Endothelial cell of umbilical vein (primary cell): ENCODE results near the gene MDN1. TPM values are rescaled to one million over a fixed set of nuclear protein-coding genes. Genes with fewer than 3 reads are reported as not detected.

Source experiments
- BruUV-seq: library from RNA; stranded (reverse); fragments of 400-500 nt; replicated peaks from 2 replicates; lab custom pipeline; 2021; lab: Mats Ljungman, UMichigan
- CTCF ChIA-PET: fragments of 300-600, 350-600 bp; sonication (Branson Sonifier 250); formaldehyde crosslinking; loops from one replicate; lab custom pipeline; 2021; ENCODE audit warnings: antibody characterized with exemption, inconsistent platforms; lab: Charles Lee
- POLR2A ChIA-PET: fragments of 300-600, 350-600 bp; sonication (Branson Sonifier 250); formaldehyde crosslinking; loops from one replicate; lab custom pipeline; 2021; ENCODE audit warnings: antibody characterized with exemption, inconsistent platforms; lab: Charles Lee
- DNase-seq: peaks from one replicate; pipeline ENCODE4 v3.0.0-alpha.2; 2011; ENCODE audit warnings: low read depth, low spot score
- FAIRE-seq: peaks from 2 replicates; lab custom pipeline; 2011; peaks lifted over from hg19 to GRCh38; lab: Jason Lieb, UNC
- H2AFZ ChIP-seq: 2 replicates; pipeline ENCODE4 v1.6.0; 2012; ENCODE audit warnings: low read depth, low read length, control low read depth, inconsistent platforms
- H3K27ac ChIP-seq: 2 replicates; pipeline ENCODE4 v1.5.1; 2011; ENCODE audit warnings: low read depth, mild to moderate bottlenecking, control low read depth, low read length, moderate library complexity; ENCODE audit not compliant: insufficient read depth
- H3K27me3 ChIP-seq, 2 experiments: 2 replicates each; pipeline versions ENCODE4 v1.6.0 to v1.6.1; 2011; ENCODE audit warnings: low read length in 2 of 2, mixed read lengths in 1 of 2; ENCODE audit not compliant: control insufficient read depth in 2 of 2, insufficient read depth in 2 of 2
- H3K36me3 ChIP-seq, 2 experiments: 2 replicates in 1 of 2; 3 replicates in 1 of 2; pipeline ENCODE4 v1.5.1; 2011; ENCODE audit warnings: low read length in 2 of 2, mild to moderate bottlenecking in 1 of 2, moderate library complexity in 1 of 2; ENCODE audit not compliant: control insufficient read depth in 2 of 2, insufficient read depth in 2 of 2; ENCODE audit errors: extremely low read depth in 1 of 2
- H3K4me1 ChIP-seq: 3 replicates; pipeline ENCODE4 v1.5.1; 2011; ENCODE audit warnings: mild to moderate bottlenecking, low read length; ENCODE audit not compliant: control insufficient read depth, insufficient read depth; ENCODE audit errors: extremely low read depth
- H3K4me2 ChIP-seq: 2 replicates; pipeline ENCODE4 v1.6.1; 2011; ENCODE audit warnings: low read length, control low read depth, mixed read lengths; ENCODE audit not compliant: insufficient read depth
- H3K4me3 ChIP-seq, 3 experiments: fragments of 200-600 bp in 1 of 3; sonication (generic), shearing (Covaris generic) in 1 of 3; replicated peaks in 1 of 3; 2 replicates each; pipeline ENCODE4 v1.5.1; 2011 to 2016; ENCODE audit warnings: control low read depth in 3 of 3, low read length in 3 of 3, mild to moderate bottlenecking in 2 of 3, inconsistent platforms in 1 of 3, low read depth in 1 of 3, moderate library complexity in 1 of 3; ENCODE audit not compliant: insufficient read depth in 1 of 3
- H3K79me2 ChIP-seq: 2 replicates; pipeline ENCODE4 v1.6.0; 2012; ENCODE audit warnings: low read length, inconsistent platforms; ENCODE audit not compliant: control insufficient read depth, insufficient read depth
- H3K9ac ChIP-seq: replicated peaks from 2 replicates; pipeline ENCODE3; 2011; ENCODE audit warnings: low read length, control low read depth; ENCODE audit not compliant: insufficient read depth; ENCODE audit errors: extremely low read depth
- H3K9me1 ChIP-seq: replicated peaks from 3 replicates; pipeline ENCODE4 v1.6.0; 2011; ENCODE audit warnings: mild to moderate bottlenecking, low read length; ENCODE audit not compliant: control insufficient read depth, insufficient read depth; ENCODE audit errors: extremely low read depth
- H3K9me3 ChIP-seq: replicated peaks from 2 replicates; pipeline ENCODE4 v1.5.1; 2012; ENCODE audit warnings: low read length, inconsistent platforms; ENCODE audit not compliant: control insufficient read depth, insufficient read depth
- H4K20me1 ChIP-seq: replicated peaks from 2 replicates; pipeline ENCODE3; 2011; ENCODE audit warnings: mild to moderate bottlenecking, low read length; ENCODE audit not compliant: control insufficient read depth, insufficient read depth; ENCODE audit errors: extremely low read depth
- CTCF ChIP-seq, 2 donors: IDR thresholded peaks; 1 replicate in 1 of 2; 2 replicates in 1 of 2; pipeline ENCODE4 v1.5.1; 2011; ENCODE audit warnings: low read length in 2 of 2, mild to moderate bottlenecking in 2 of 2, moderate library complexity in 2 of 2, control low read depth in 1 of 2, inconsistent platforms in 1 of 2, low read depth in 1 of 2; ENCODE audit not compliant: insufficient read depth in 1 of 2; ENCODE audit errors: extremely low read depth in 1 of 2
- EZH2 ChIP-seq: IDR thresholded peaks from 2 replicates; pipeline ENCODE4 v1.6.1; 2012; ENCODE audit warnings: borderline replicate concordance, low read depth, mild to moderate bottlenecking, moderate library complexity, low read length, inconsistent platforms; ENCODE audit not compliant: severe bottlenecking
- FOS ChIP-seq: IDR thresholded peaks from 2 replicates; pipeline ENCODE4 v1.6.1; 2011; ENCODE audit warnings: mild to moderate bottlenecking, low read length, moderate library complexity, borderline replicate concordance; ENCODE audit not compliant: insufficient read depth
- GATA2 ChIP-seq: IDR thresholded peaks from 2 replicates; pipeline ENCODE4 v1.7.0; 2011; ENCODE audit warnings: low read depth, mild to moderate bottlenecking, moderate library complexity, mixed read lengths, low read length; ENCODE audit not compliant: insufficient read length, insufficient read depth
- JUN ChIP-seq: IDR thresholded peaks from 2 replicates; pipeline ENCODE4 v1.6.1; 2011; ENCODE audit warnings: borderline replicate concordance, low read depth; ENCODE audit not compliant: insufficient read length, insufficient read depth
- MAX ChIP-seq: IDR thresholded peaks from 2 replicates; pipeline ENCODE4 v1.6.1; 2011; ENCODE audit not compliant: insufficient read depth, insufficient read length
- MYC ChIP-seq: IDR thresholded peaks from one replicate; pipeline ENCODE4 v1.6.1; 2011; ENCODE audit warnings: mild to moderate bottlenecking, low read depth, low read length
- POLR2A ChIP-seq: IDR thresholded peaks from 2 replicates; pipeline ENCODE4 v1.6.1; 2012; ENCODE audit warnings: low read depth, mild to moderate bottlenecking, control low read depth, low read length
- POLR2AphosphoS5 ChIP-seq: IDR thresholded peaks from 2 replicates; pipeline ENCODE4 v1.6.1; 2012; ENCODE audit warnings: low read depth, mild to moderate bottlenecking, control low read depth, low read length, moderate library complexity; ENCODE audit not compliant: insufficient read depth
- dilution Hi-C: fragments of 300-500 bp; cut with MboI; formaldehyde crosslinking; loops from one replicate; pipeline ENCODE4 v1.15.0; 2019; ENCODE audit warnings: low sequenced_read_pairs; ENCODE audit not compliant: extremely low pct_ligation_motif_present
- intact Hi-C: fragments of 100-400 bp; cut with micrococcal nuclease; formaldehyde crosslinking; loops from one replicate; pipeline ENCODE4 v1.10.0; 2022
- polyA plus RNA-seq, 4 experiments: library from polyadenylated mRNA; depleted of rRNA in 3 of 4; stranded (reverse) in 3 of 4; unstranded in 1 of 4; fragments of >200 nt; gene quantifications; 2 replicates each; pipeline versions ENCODE4 v1.2.1 to v1.2.3, GENCODE V29; 2011 to 2012; ENCODE audit warnings: missing spikeins in 1 of 4
- total RNA-seq: library from RNA; stranded (reverse); gene quantifications from 2 replicates; pipeline ENCODE4 v1.2.3, GENCODE V29; 2021

MDN1 gene
- total and polyA plus RNA-seq, 2 donors (not counting 3 experiments of a cell fraction or from before 2014, with no cell fraction given), result 9.2 to 39.6 TPM

DNA sequence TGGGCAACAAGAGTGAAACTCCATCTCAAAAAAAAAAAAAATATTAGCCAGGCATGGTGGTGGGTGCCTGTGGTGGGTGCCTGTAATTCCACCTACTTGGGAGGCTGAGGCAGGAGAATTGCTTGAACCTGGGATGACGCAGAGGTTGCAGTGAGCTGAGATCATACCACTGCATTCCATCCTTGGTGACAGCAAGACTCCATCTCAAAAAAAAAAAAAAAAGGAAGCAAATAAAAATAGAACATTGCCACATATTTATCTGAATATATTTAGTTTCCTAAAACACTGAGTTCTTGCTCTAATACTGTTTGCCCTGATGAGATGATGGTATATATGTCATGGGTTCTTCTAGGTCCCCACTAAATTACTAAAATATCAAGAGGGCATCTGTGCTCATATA is 38.4 kb upstream of the MDN1 start:
- CTCF ChIA-PET, result no interaction called here
- TF ChIP-seq FOS (no peak), JUN (no peak), EZH2 (no peak), POLR2AphosphoS5 (no peak), POLR2A (no peak), MAX (no peak), GATA2 (no peak), CTCF (IDR thresholded peaks at IDR 0.05; ENCODE audit: extremely low read depth in 1 of 2, insufficient read depth in 1 of 2, low read depth in 1 of 2, low read length in 2 of 2) (no peak), MYC (no peak)
- H3K4me1 ChIP-seq, result no peaks in the 10 kb centered on the region
- H3K4me2 ChIP-seq, result no peak overlapping the region
- H3K4me3 ChIP-seq, result no peak overlapping the region
- no peak for DNase-seq
- intact Hi-C loops (no loop called here), dilution Hi-C loops (no loop called here)
- POLR2A ChIA-PET, result no interaction called here
- FAIRE-seq, result no peak
- peaks cover 9 to 14% of the 10 kb centered on the region in 2 experiments for H3K36me3 ChIP-seq
- H3K9ac ChIP-seq, result no peak overlapping the region
- H4K20me1 ChIP-seq, result no peaks in the 10 kb centered on the region
- no TSS peak for BruUV-seq
- H3K9me1 ChIP-seq, result no peaks in the 10 kb centered on the region
- H2AFZ ChIP-seq, result no peak overlapping the region
- H3K9me3 ChIP-seq, result no peaks in the 10 kb centered on the region
- no peaks in the 10 kb centered on the region for H3K79me2 ChIP-seq
- no peaks in the 10 kb centered on the region for H3K27me3 ChIP-seq
- H3K27ac ChIP-seq, result no peak overlapping the region
